SJSA1 (cell line): ENCODE data around the gene SPRYD7. TPM values are rescaled to one million over a fixed set of nuclear protein-coding genes. Genes with fewer than 3 reads are reported as not detected.

Experiments
- total RNA-seq: library from RNA; depleted of rRNA; stranded (reverse); fragments of >200 nt; shearing (Covaris generic); gene quantifications from 2 replicates; pipeline ENCODE4 v1.2.3, GENCODE V29; 2014; rRNA removed

SPRYD7 gene
- total RNA-seq, 1 experiment from 2014 or later = 12.3 TPM

Other genes with a start within 250 kb of the SPRYD7 start
- 78.8 and 120 TPM in 2 replicates for gene EBPL, start 244.9 kb downstream of the SPRYD7 start, total RNA-seq
- 29.9 and 41.1 TPM in 2 replicates for gene KPNA3, start 143.7 kb downstream of the SPRYD7 start, total RNA-seq
- gene TRIM13, start 60.7 kb upstream of the SPRYD7 start, total RNA-seq = 15.7 and 19.0 TPM in 2 replicates
- 1.9 TPM in 1 of 2 replicates, not detected in the other for gene KCNRG, start 79.1 kb upstream of the SPRYD7 start, total RNA-seq